CD4-positive, alpha-beta T cell (primary cell): ENCODE data around the gene TPK1. TPM values are rescaled to one million over a fixed set of nuclear protein-coding genes. Genes with fewer than 3 reads are reported as not detected.

Experiments used
- ATAC-seq: fragments of 200-7000 bp; cut with Tn5 transposase; one replicate; pipeline ENCODE4 v1.10.0; 2022; ENCODE audit warnings: mild to moderate bottlenecking; ENCODE audit not compliant: poor library complexity
- CTCF ChIA-PET: fragments of 350-600 bp; sonication (Branson Sonifier 250); formaldehyde crosslinking; loops from one replicate; lab custom pipeline; 2021; ENCODE audit warnings: antibody characterized with exemption, inconsistent platforms; lab: Charles Lee
- POLR2A ChIA-PET: fragments of 350-600 bp; sonication (Branson Sonifier 250); formaldehyde crosslinking; loops from one replicate; lab custom pipeline; 2021; ENCODE audit warnings: antibody characterized with exemption, inconsistent platforms; lab: Charles Lee
- DNase-seq, 14 experiments: peaks; one replicate each; pipeline ENCODE4 v3.0.0-alpha.2; 2013 to 2020; ENCODE audit warnings: mixed read lengths in 2 of 14
- H3K27ac ChIP-seq, 2 donors: one replicate each; pipeline versions ENCODE4 v1.5.1 to v1.7.0; 2013; ENCODE audit warnings: low read length in 2 of 2, low read depth in 1 of 2, mild to moderate bottlenecking in 1 of 2
- H3K27me3 ChIP-seq, 2 experiments: 1 replicate in 1 of 2; 2 replicates in 1 of 2; pipeline versions ENCODE4 v1.6.1 to v1.7.0; 2013; ENCODE audit warnings: low read length in 2 of 2, control low read depth in 1 of 2, mild to moderate bottlenecking in 1 of 2, moderate library complexity in 1 of 2; ENCODE audit not compliant: insufficient read depth in 2 of 2, control insufficient read depth in 1 of 2
- H3K36me3 ChIP-seq: one replicate; pipeline ENCODE4 v1.6.1; 2013; ENCODE audit warnings: low read length, control low read depth; ENCODE audit not compliant: insufficient read depth
- H3K4me1 ChIP-seq: one replicate; pipeline ENCODE4 v1.6.1; 2013; ENCODE audit warnings: low read length, control low read depth; ENCODE audit not compliant: insufficient read depth
- H3K4me3 ChIP-seq: one replicate; pipeline ENCODE4 v1.5.1; 2013; ENCODE audit warnings: mild to moderate bottlenecking, low read length, moderate library complexity
- H3K9me3 ChIP-seq, 2 experiments: 1 replicate in 1 of 2; 2 replicates in 1 of 2; pipeline versions ENCODE4 v1.6.1 to v1.7.0; 2013; ENCODE audit warnings: low read length in 2 of 2, mild to moderate bottlenecking in 2 of 2, control low read depth in 1 of 2, moderate library complexity in 1 of 2; ENCODE audit not compliant: control insufficient read depth in 1 of 2, insufficient read depth in 1 of 2
- H3K27ac Mint-ChIP-seq: one replicate; pipeline ENCODE4 v1.8.0; 2020; ENCODE audit warnings: mixed read lengths
- H3K27me3 Mint-ChIP-seq: one replicate; pipeline ENCODE4 v1.8.0; 2021; ENCODE audit warnings: mixed read lengths
- H3K36me3 Mint-ChIP-seq: one replicate; pipeline ENCODE4 v1.8.0; 2021; ENCODE audit warnings: low read depth, mixed read lengths
- H3K4me1 Mint-ChIP-seq: one replicate; pipeline ENCODE4 v1.8.0; 2021; ENCODE audit warnings: low read depth, mixed read lengths
- H3K4me3 Mint-ChIP-seq: one replicate; pipeline ENCODE4 v1.8.0; 2020; ENCODE audit warnings: mild to moderate bottlenecking, mixed read lengths
- H3K9me3 Mint-ChIP-seq: one replicate; pipeline ENCODE4 v1.8.0; 2020; ENCODE audit warnings: mixed read lengths
- CTCF ChIP-seq: fragments of 200-600 bp; IDR thresholded peaks from one replicate; pipeline ENCODE4 v1.8.0; 2022; ENCODE audit warnings: antibody characterized with exemption, mild to moderate bottlenecking
- intact Hi-C, 2 experiments: fragments of 100-400 bp; cut with DNase I in 1 of 2; cut with micrococcal nuclease in 1 of 2; formaldehyde crosslinking; loops; one replicate each; pipeline versions ENCODE4 v1.15.1 to v1.9.0; 2023 to 2025; cut with DNase I, micrococcal nuclease
- total RNA-seq, 174 experiments: library from RNA in 2 of 174; stranded (reverse) in 2 of 174; gene quantifications; one replicate each; pipeline ENCODE4 v1.2.3 and lab custom pipeline; 2021 to 2026

The TPK1 gene
- total RNA-seq, 2 experiments from 2014 or later: 17.1 to 17.8 TPM

GRCh38 chr7:144713850-144714249 lies 122.0 kb downstream of the TPK1 start:
- Histone ChIP-seq H3K27me3 (no peaks in the 10 kb centered on the region), H3K4me1 (no peaks in the 10 kb centered on the region), H3K36me3 (no peaks in the 10 kb centered on the region), H3K9me3 (peaks cover 0 to 7% of the 10 kb centered on the region in 2 experiments), H3K4me3 (no peak overlapping the region), H3K27ac (no peak overlapping the region)
- intact Hi-C loops: no loop called here
- DNase-seq (no peak), ATAC-seq (no peak)
- POLR2A ChIA-PET: no interaction called here
- H3K36me3 Mint-ChIP-seq: peaks cover 13% of the 10 kb centered on the region
- no peak for TF ChIP-seq CTCF
- H3K9me3 Mint-ChIP-seq: peaks cover 2% of the 10 kb centered on the region
- CTCF ChIA-PET: interaction anchor here (0.6 kb wide), 1 partner anchor 135 kb away, joined by 4 read pairs; no protein-coding TSS in a partner anchor
- H3K27ac Mint-ChIP-seq: no peak overlapping the region
- no peak overlapping the region for H3K4me3 Mint-ChIP-seq
- H3K4me1 Mint-ChIP-seq: peaks cover 32% of the 10 kb centered on the region
- no peaks in the 10 kb centered on the region for H3K27me3 Mint-ChIP-seq

DNA sequence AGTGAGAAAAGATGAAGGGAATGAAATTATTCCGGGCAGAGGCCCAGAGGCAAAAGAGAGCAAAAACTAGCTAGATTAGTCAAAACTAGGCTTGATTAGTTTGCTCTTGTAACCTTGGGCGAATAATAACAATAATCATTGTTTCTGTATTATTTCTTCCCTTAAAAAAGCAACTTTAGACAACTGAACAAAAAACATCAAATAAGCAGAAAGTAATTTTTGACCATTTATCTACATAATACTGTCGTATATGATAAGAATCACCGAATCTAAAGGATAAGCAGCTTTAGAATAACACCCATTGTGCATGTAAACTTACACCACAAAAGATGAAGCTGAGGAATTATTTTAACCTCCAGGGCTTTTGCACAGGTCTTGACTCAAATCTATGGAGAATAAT lies 125.1 kb downstream of the TPK1 start:
- H3K4me1 ChIP-seq: no peaks in the 10 kb centered on the region
- DNase-seq (no peak), ATAC-seq (no peak)
- Mint-ChIP-seq H3K4me1 (peaks cover 32% of the 10 kb centered on the region), H3K27ac (no peak overlapping the region), H3K36me3 (peaks cover 7% of the 10 kb centered on the region), H3K9me3 (no peaks in the 10 kb centered on the region), H3K27me3 (no peaks in the 10 kb centered on the region), H3K4me3 (no peak overlapping the region)
- no peak overlapping the region for H3K4me3 ChIP-seq
- CTCF ChIA-PET: interaction anchor here (0.8 kb wide), 1 partner anchor 28 kb away, joined by 3 read pairs; no protein-coding TSS in a partner anchor
- POLR2A ChIA-PET: no interaction called here
- H3K36me3 ChIP-seq: no peaks in the 10 kb centered on the region
- H3K9me3 ChIP-seq: no peaks in the 10 kb centered on the region
- H3K27ac ChIP-seq: no peak overlapping the region
- TF ChIP-seq CTCF: no peak
- intact Hi-C loops: no loop called here
- no peaks in the 10 kb centered on the region for H3K27me3 ChIP-seq

DNA sequence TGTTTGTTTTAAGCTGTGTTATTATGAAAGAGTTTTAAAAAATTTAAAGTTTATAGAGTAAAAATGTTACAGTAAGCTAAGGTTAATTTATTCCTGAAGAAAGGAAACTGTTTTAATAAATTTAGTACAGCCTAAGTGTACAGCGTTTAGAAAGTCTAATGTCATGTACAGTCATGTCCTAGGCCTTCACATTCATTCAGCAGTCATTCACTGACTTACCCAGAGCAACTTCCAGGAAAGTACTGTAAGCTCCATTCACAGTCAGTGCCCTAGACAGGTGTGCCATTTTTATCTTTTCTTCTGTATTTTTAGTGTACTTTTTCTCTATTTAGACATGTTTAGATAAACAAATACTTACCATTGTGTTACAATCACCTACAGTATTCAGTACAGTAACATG lies 126.8 kb downstream of the TPK1 start:
- Mint-ChIP-seq H3K9me3 (peaks cover 2% of the 10 kb centered on the region), H3K27me3 (no peaks in the 10 kb centered on the region), H3K36me3 (peaks cover 20% of the 10 kb centered on the region), H3K27ac (no peak overlapping the region), H3K4me1 (peaks cover 20% of the 10 kb centered on the region), H3K4me3 (no peak overlapping the region)
- CTCF ChIA-PET: no interaction called here
- ATAC-seq (no peak), DNase-seq (no peak)
- H3K9me3 ChIP-seq: no peaks in the 10 kb centered on the region
- intact Hi-C loops: no loop called here
- no peaks in the 10 kb centered on the region for H3K4me1 ChIP-seq
- no peaks in the 10 kb centered on the region for H3K36me3 ChIP-seq
- H3K27ac ChIP-seq: no peak overlapping the region
- no peak overlapping the region for H3K4me3 ChIP-seq
- POLR2A ChIA-PET: no interaction called here
- TF ChIP-seq CTCF: no peak
- H3K27me3 ChIP-seq: no peaks in the 10 kb centered on the region
